K562 (cell line): ENCODE data around the gene ZFAND2B. TPM values are rescaled to one million over a fixed set of nuclear protein-coding genes. Genes with fewer than 3 reads are reported as not detected.

ENCODE experiments used
- C11orf30 ChIP-seq: fragments of 450-650 bp; IDR thresholded peaks from 2 replicates; pipeline ENCODE4 v1.6.1; 2016; ENCODE audit warnings: low read depth, mild to moderate bottlenecking
- KAT8 ChIP-seq: fragments of 450-650 bp; IDR thresholded peaks from 2 replicates; pipeline ENCODE4 v1.6.1; 2016; ENCODE audit warnings: low read depth, mild to moderate bottlenecking
- NCOA6 ChIP-seq: fragments of 450-650 bp; IDR thresholded peaks from 2 replicates; pipeline ENCODE4 v1.6.1; 2017; ENCODE audit warnings: mild to moderate bottlenecking
- POLR2B ChIP-seq: fragments of 450-650 bp; IDR thresholded peaks from 2 replicates; pipeline ENCODE4 v1.6.1; 2018; ENCODE audit warnings: low read depth; ENCODE audit not compliant: partially characterized antibody
- RBFOX2 ChIP-seq: fragments of 200-400 bp; formaldehyde crosslinking; IDR thresholded peaks from 2 replicates; pipeline ENCODE4 v1.6.1; 2017; ENCODE audit warnings: low read depth, mild to moderate bottlenecking, low read length, moderate library complexity
- SMAD2 ChIP-seq: fragments of 150-350 bp; IDR thresholded peaks from 2 replicates; pipeline ENCODE4 v1.6.1; 2014; ENCODE audit warnings: low read depth, mild to moderate bottlenecking, low read length
- SRSF9 ChIP-seq: fragments of 200-400 bp; formaldehyde crosslinking; IDR thresholded peaks from 2 replicates; pipeline ENCODE4 v1.6.1; 2017; ENCODE audit warnings: low read depth, low read length, borderline replicate concordance
- TRIM28 ChIP-seq: fragments of 450-650 bp; IDR thresholded peaks from 2 replicates; pipeline ENCODE4 v1.6.1; 2017
- ZC3H8 ChIP-seq: fragments of 450-650 bp; IDR thresholded peaks from 2 replicates; pipeline ENCODE4 v1.6.1; 2017
- ZNF217 ChIP-seq: sonication (generic); formaldehyde crosslinking; IDR thresholded peaks from 2 replicates; pipeline ENCODE4 v1.8.0; 2022; ENCODE audit warnings: mild to moderate bottlenecking, missing genetic modification reagents
- ZNF699 ChIP-seq: fragments of 250-450 bp; sonication (Bioruptor Pico); IDR thresholded peaks from 2 replicates; pipeline ENCODE4 v1.8.0; 2021; ENCODE audit warnings: mild to moderate bottlenecking, moderate library complexity; ENCODE audit not compliant: insufficient replicate concordance
- polyA plus RNA-seq, 8 experiments: library from polyadenylated mRNA; depleted of rRNA in 4 of 8; stranded (reverse) in 5 of 8; unstranded in 3 of 8; fragments of >200 nt; fragmentation: Nextera tagmentation in 2 of 8; fragmentation: Illumina TruSeq in 1 of 8; extraction: Ambion mirVana in 2 of 8; extraction: Trizol in 1 of 8; gene quantifications; 2 replicates each; pipeline versions ENCODE4 v1.2.1 to v1.2.3, GENCODE V29; 2011 to 2014; ENCODE audit warnings: inconsistent platforms in 1 of 8, missing spikeins in 1 of 8
- total RNA-seq, 7 experiments: library from RNA; depleted of rRNA in 6 of 7; stranded (reverse); fragments of >200 nt in 6 of 7; fragmentation: Illumina TruSeq in 2 of 7; extraction: Trizol in 2 of 7; gene quantifications; 2 replicates each; pipeline versions ENCODE4 v1.2.1 to v1.2.3, GENCODE V29; 2011 to 2021; ENCODE audit warnings: low replicate concordance in 1 of 7
- TF ChIP-seq, protein P1 (sequence below): fragments of 250-450 bp; sonication (Bioruptor Pico); IDR thresholded peaks from 2 replicates; pipeline ENCODE4 v1.8.0; 2021; ENCODE audit warnings: mild to moderate bottlenecking, moderate library complexity
- TF ChIP-seq, protein P2 (sequence below): sonication (generic); formaldehyde crosslinking; IDR thresholded peaks from 2 replicates; pipeline ENCODE4 v1.8.1; 2023; ENCODE audit warnings: mild to moderate bottlenecking, missing genetic modification reagents
- TF ChIP-seq, protein P3 (sequence below), 2 experiments: fragments of 450-650 bp in 1 of 2; sonication (generic) in 1 of 2; formaldehyde crosslinking in 1 of 2; IDR thresholded peaks; 2 replicates each; pipeline versions ENCODE4 v1.7.1 to v1.9.0; 2016 to 2022; ENCODE audit warnings: inconsistent platforms in 1 of 2, mild to moderate bottlenecking in 1 of 2, missing genetic modification reagents in 1 of 2
- TF ChIP-seq, protein P4 (sequence below): sonication (generic); formaldehyde crosslinking; IDR thresholded peaks from 2 replicates; pipeline ENCODE4 v1.9.0; 2022; ENCODE audit warnings: mild to moderate bottlenecking, missing genetic modification reagents

ZFAND2B gene
- total and polyA plus RNA-seq, 9 of the 15 experiments (the other 6 are each of a cell fraction or from before 2014, with no cell fraction given) = 9.9 to 33.3 (median 26.1) TPM

DNA sequence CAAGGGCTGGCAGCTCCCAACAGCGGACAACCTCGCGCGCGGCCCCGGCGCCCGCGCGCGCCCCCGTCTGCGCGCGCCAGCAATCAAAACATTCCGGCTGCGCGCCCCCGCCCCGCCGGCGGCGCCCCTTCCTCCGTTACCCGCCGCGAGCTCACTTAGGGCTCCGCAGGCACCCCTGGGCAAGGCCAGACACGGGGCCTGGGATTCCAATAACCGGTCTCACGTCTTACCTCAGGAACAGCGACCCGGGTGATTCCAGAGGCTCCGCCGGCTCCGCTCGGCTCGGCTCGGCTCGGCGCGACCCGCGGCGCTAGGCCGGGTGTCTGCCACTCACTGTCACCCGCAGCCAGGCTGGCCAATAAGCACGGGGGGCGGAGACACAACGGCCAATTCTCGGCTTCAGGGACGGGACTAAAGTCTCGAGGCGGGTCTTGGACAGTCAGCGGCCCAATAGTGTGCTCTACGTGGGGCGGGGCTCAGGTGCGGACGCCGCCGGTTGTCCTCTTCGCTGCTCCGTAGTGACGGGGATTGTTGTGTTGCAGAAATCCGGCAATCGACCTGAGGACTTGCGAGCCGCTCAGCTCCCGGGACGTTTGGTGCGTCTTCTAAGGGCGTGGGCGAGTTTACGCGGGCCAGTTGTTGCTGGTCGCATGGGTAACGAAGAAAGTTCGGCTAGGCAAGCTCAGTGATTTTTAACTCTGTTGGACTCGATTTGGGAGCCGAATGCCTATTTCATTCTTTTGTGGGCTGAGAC is 22.9 kb downstream of the ZFAND2B start, which contains the start of the genes ANKZF1 and ATG9A (continued):
- TF ChIP-seq ZNF217 (CRISPR knock-in tag) = no peak
- TF ChIP-seq SMAD2 = no peak
- TF ChIP-seq, protein P1, sequence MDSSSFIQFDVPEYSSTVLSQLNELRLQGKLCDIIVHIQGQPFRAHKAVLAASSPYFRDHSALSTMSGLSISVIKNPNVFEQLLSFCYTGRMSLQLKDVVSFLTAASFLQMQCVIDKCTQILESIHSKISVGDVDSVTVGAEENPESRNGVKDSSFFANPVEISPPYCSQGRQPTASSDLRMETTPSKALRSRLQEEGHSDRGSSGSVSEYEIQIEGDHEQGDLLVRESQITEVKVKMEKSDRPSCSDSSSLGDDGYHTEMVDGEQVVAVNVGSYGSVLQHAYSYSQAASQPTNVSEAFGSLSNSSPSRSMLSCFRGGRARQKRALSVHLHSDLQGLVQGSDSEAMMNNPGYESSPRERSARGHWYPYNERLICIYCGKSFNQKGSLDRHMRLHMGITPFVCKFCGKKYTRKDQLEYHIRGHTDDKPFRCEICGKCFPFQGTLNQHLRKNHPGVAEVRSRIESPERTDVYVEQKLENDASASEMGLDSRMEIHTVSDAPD = no peak
- peak; percentile 84 for TF ChIP-seq RBFOX2
- no peak for TF ChIP-seq ZC3H8
- TF ChIP-seq, protein P2, sequence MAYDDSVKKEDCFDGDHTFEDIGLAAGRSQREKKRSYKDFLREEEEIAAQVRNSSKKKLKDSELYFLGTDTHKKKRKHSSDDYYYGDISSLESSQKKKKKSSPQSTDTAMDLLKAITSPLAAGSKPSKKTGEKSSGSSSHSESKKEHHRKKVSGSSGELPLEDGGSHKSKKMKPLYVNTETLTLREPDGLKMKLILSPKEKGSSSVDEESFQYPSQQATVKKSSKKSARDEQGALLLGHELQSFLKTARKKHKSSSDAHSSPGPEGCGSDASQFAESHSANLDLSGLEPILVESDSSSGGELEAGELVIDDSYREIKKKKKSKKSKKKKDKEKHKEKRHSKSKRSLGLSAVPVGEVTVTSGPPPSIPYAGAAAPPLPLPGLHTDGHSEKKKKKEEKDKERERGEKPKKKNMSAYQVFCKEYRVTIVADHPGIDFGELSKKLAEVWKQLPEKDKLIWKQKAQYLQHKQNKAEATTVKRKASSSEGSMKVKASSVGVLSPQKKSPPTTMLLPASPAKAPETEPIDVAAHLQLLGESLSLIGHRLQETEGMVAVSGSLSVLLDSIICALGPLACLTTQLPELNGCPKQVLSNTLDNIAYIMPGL (CRISPR knock-in tag) = no peak
- no peak for TF ChIP-seq NCOA6
- no peak for TF ChIP-seq TRIM28
- TF ChIP-seq KAT8 = no peak
- no peak for TF ChIP-seq ZNF699
- TF ChIP-seq, protein P3, sequence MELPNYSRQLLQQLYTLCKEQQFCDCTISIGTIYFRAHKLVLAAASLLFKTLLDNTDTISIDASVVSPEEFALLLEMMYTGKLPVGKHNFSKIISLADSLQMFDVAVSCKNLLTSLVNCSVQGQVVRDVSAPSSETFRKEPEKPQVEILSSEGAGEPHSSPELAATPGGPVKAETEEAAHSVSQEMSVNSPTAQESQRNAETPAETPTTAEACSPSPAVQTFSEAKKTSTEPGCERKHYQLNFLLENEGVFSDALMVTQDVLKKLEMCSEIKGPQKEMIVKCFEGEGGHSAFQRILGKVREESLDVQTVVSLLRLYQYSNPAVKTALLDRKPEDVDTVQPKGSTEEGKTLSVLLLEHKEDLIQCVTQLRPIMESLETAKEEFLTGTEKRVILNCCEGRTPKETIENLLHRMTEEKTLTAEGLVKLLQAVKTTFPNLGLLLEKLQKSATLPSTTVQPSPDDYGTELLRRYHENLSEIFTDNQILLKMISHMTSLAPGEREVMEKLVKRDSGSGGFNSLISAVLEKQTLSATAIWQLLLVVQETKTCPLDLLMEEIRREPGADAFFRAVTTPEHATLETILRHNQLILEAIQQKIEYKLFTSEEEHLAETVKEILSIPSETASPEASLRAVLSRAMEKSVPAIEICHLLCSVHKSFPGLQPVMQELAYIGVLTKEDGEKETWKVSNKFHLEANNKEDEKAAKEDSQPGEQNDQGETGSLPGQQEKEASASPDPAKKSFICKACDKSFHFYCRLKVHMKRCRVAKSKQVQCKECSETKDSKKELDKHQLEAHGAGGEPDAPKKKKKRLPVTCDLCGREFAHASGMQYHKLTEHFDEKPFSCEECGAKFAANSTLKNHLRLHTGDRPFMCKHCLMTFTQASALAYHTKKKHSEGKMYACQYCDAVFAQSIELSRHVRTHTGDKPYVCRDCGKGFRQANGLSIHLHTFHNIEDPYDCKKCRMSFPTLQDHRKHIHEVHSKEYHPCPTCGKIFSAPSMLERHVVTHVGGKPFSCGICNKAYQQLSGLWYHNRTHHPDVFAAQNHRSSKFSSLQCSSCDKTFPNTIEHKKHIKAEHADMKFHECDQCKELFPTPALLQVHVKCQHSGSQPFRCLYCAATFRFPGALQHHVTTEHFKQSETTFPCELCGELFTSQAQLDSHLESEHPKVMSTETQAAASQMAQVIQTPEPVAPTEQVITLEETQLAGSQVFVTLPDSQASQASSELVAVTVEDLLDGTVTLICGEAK (IDR thresholded peaks at IDR 0.05) = no peak
- TF ChIP-seq, protein P3 (CRISPR knock-in tag; IDR thresholded peaks at IDR 0.05) = no peak
- TF ChIP-seq, protein P4, sequence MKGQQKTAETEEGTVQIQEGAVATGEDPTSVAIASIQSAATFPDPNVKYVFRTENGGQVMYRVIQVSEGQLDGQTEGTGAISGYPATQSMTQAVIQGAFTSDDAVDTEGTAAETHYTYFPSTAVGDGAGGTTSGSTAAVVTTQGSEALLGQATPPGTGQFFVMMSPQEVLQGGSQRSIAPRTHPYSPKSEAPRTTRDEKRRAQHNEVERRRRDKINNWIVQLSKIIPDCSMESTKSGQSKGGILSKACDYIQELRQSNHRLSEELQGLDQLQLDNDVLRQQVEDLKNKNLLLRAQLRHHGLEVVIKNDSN = no peak; the same call in 1 of the 2 replicates
- TF ChIP-seq C11orf30 = peak; percentile 55
- TF ChIP-seq POLR2B = peak; percentile 81
- TF ChIP-seq SRSF9 = no peak
